Measurements from ENCODE around the gene SLC2A3. TPM values are rescaled to one million over a fixed set of nuclear protein-coding genes. Genes with fewer than 3 reads are reported as not detected.

The SLC2A3 gene
- total RNA-seq, result 53.4 and 70.5 TPM in 2 replicates

DNA sequence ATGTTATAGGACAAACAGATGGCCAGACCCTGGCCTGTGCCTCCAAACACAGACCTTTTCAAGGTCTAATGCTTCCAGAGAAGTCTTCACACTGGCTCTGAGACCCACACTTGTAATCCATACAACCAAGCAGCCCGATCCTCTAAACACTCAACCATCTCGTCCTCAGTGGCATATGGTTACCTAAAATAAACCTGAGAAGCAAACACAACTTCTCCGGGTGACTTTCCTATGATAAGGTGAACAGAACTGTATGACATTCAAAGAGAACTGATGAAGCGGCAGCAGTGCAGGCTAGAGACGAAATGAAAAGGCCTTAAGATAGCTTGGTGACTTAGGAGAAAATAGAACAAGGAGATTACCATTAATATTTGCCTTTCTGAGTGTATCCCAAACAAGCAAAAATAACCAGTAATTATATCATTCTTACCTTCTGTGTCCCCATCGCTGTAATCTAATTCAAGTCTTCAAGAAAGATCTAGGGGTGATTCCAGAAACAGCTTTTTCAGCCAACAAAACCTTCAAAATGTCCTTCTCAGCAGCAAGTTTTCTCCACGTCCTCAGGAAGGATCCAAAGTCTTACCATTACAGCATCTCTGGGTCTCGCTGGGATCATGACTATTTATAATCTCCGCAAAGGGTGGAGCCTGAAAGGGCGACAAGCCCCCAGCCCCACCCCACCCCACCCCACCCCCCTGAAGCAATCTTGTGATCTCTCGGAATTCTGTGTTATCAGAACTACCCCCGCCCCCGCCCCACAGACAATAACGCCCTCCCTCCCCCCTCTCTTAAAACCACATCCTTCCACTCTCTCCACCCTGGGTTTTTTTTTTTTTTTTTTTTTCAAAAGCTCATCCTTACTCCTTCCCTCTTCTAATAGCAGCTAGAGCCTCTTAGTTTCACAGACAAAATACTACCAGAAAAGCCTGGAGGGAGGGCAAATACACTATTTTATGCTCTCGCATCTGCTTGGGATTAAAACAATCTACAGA, at the start of gene SLC2A3:
SLC2A3 (minus strand) TSS at position 598 of the 992 bp plus-strand sequence; CDS start at position 445, 153 bp downstream.

GRCh38 chr12:7872566-7873319, 63.2 kb downstream of the SLC2A3 start, which contains the start of gene SLC2A14:
Gene SLC2A14 (minus strand): TSS chr12:7872915. CDS start chr12:7869880, 3,035 bp downstream.

Other genes with a start within 250 kb of the SLC2A3 start
- not detected in 2 replicates for gene GDF3, start 240.4 kb downstream of the SLC2A3 start, total RNA-seq
- gene DPPA3, start 224.8 kb downstream of the SLC2A3 start, total RNA-seq, result not detected in 2 replicates
- not detected in 2 replicates for gene CLEC4C, start 188.8 kb downstream of the SLC2A3 start, total RNA-seq
- gene NANOGNB, start 171.0 kb downstream of the SLC2A3 start, total RNA-seq, result not detected in 2 replicates
- not detected in 2 replicates for gene NANOG, start 146.8 kb downstream of the SLC2A3 start, total RNA-seq
- not detected in 2 replicates for gene SLC2A14, start 63.3 kb downstream of the SLC2A3 start, total RNA-seq
- gene FOXJ2, start 96.5 kb upstream of the SLC2A3 start, total RNA-seq, result 9.4 and 10.3 TPM in 2 replicates
- gene C3AR1, start 130.2 kb upstream of the SLC2A3 start, total RNA-seq, result 0.25 TPM in 1 of 2 replicates, not detected in the other
- 25.9 TPM in 2 replicates for gene NECAP1, start 146.1 kb upstream of the SLC2A3 start, total RNA-seq
- gene CLEC4A, start 187.4 kb upstream of the SLC2A3 start, total RNA-seq, result 0.20 TPM in 1 of 2 replicates, not detected in the other
- not detected in 2 replicates for gene ZNF705A, start 220.8 kb upstream of the SLC2A3 start, total RNA-seq